Lower leg skin (tissue), 3 donors: Measurements from ENCODE around the gene FBXO31.
"Not testable (repeated sequence)": the region's sequence is repeated elsewhere in the genome, so short reads cannot be mapped to it uniquely, and the experiment has no call there.

Experiments used
- CTCF ChIP-seq, 3 donors: fragments of 450-650 bp; IDR thresholded peaks; one replicate each; pipeline ENCODE4 v1.5.1; 2016; ENCODE audit warnings: antibody characterized with exemption in 3 of 3, mild to moderate bottlenecking in 3 of 3, moderate library complexity in 2 of 3
- POLR2A ChIP-seq, 2 donors: fragments of 450-650 bp; IDR thresholded peaks; one replicate each; pipeline ENCODE4 v1.6.1; 2016 to 2017; ENCODE audit warnings: antibody characterized with exemption in 2 of 2, mild to moderate bottlenecking in 1 of 2, moderate library complexity in 1 of 2

DNA sequence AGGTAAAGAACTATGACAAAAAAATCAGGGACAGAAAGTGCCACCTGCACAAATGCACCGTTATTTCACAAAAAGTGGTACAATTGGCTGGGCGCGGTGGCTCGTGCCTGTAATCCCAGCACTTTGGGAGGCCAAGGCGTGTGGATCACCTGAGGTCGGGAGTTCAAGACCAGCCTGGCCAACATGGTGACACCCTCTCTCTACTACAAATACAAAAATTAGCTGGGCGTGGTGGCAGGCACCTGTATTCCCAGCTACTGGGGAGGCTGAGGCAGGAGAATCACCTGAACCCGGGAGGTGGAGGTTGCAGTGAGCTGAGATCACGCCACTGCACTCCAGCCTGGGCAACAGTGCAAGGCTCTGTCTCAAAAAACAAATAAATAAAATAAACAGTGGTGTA lies 6.3 kb upstream of the FBXO31 start:
- not testable (repeated sequence) for TF ChIP-seq CTCF, POLR2A (IDR thresholded peaks at IDR 0.05)
